ENCODE results near the gene TSPAN32. TPM values are rescaled to one million over a fixed set of nuclear protein-coding genes. Genes with fewer than 3 reads are reported as not detected.

TSPAN32 gene
- total RNA-seq, 2 experiments from 2014 or later: 0.69 to 2.0 TPM

DNA sequence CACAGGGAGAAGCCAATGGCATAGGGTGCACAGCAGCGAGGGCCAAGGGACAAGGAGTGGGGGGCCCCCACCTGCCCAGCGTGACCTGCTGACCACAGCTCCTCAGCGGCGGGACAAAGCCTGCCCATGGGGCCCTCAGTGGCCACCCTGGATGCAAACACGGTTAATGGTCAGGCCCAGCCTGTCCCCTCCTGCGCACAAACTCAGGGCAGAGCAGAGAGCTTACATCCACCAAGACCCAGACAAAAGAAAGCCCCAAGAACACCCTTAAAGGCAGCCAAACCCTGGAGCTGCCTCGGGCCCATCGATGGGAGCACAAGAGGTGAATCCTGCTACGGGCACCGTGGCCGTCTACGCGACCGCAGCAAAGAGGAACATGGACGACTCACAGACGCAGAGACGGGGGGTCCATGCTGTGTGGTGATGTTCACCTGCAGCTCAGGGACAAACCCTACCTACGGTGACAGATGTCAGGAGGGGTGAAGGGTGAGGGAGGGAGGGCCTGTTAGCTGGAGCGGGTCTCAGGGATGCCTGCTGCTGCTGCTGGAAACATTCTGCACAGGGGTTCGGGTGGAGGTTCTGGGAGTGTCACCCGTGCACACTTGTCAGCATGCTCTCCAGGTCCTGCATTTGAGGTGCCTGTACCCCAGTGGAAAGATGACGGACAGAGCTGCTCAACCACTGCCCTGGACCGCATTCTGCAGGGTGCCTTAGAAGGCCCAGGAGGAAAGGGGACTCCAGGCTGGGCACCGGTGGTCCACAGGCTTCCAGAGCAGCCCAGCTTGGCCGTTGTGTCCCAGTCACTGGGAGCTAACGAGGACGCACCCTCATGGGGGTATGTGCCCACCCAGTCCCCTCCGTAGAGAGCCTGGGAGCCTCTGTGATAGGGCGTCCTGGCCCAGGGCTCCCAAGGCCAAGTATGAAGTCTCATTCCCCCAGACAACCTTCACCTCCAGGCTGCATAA, 43.0 kb upstream of the TSPAN32 start:
- H3K27ac ChIP-seq (ENCODE audit: low read depth, low read length, poor library complexity, severe bottlenecking): no peak overlapping the region
- H3K36me3 ChIP-seq (ENCODE audit: insufficient read depth, low read length): no peaks in the 10 kb centered on the region
- TF ChIP-seq, protein P1, sequence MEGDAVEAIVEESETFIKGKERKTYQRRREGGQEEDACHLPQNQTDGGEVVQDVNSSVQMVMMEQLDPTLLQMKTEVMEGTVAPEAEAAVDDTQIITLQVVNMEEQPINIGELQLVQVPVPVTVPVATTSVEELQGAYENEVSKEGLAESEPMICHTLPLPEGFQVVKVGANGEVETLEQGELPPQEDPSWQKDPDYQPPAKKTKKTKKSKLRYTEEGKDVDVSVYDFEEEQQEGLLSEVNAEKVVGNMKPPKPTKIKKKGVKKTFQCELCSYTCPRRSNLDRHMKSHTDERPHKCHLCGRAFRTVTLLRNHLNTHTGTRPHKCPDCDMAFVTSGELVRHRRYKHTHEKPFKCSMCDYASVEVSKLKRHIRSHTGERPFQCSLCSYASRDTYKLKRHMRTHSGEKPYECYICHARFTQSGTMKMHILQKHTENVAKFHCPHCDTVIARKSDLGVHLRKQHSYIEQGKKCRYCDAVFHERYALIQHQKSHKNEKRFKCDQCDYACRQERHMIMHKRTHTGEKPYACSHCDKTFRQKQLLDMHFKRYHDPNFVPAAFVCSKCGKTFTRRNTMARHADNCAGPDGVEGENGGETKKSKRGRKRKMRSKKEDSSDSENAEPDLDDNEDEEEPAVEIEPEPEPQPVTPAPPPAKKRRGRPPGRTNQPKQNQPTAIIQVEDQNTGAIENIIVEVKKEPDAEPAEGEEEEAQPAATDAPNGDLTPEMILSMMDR (conservative IDR thresholded peaks at IDR 0.05; ENCODE audit: low read length): no peak
- TF ChIP-seq EZH2phosphoT487 (IDR thresholded peaks at IDR 0.05; ENCODE audit: borderline replicate concordance, low read depth, low read length): no peak
- intact Hi-C loops (cut with micrococcal nuclease; ENCODE audit: unreplicated experiment): no loop called here
- no peaks in the 10 kb centered on the region for H3K9me3 ChIP-seq (ENCODE audit: low read length)
- no peaks in the 10 kb centered on the region for H3K9me2 ChIP-seq (ENCODE audit: insufficient read depth, low read length)
- DNase-seq (ENCODE audit: low spot score): no peak
- H3K4me1 ChIP-seq (ENCODE audit: insufficient read depth, low read length, poor library complexity, severe bottlenecking): no peaks in the 10 kb centered on the region
- H2AFZ ChIP-seq (ENCODE audit: low read length): no peak overlapping the region
- CTCF ChIA-PET (ENCODE audit: unreplicated experiment): no interaction called here
- no peak overlapping the region for H3K4me2 ChIP-seq (ENCODE audit: low read length)
- POLR2A ChIA-PET: no interaction called here
- no peaks in the 10 kb centered on the region for H4K20me1 ChIP-seq (ENCODE audit: insufficient read depth, low read length)
- no peaks in the 10 kb centered on the region for H3K79me2 ChIP-seq (ENCODE audit: insufficient read depth, low read depth, low read length)
- BruUV-seq (replicated peaks): no TSS peak
- H3K4me3 ChIP-seq (ENCODE audit: low read depth, low read length, poor library complexity, severe bottlenecking): no peak overlapping the region

DNA sequence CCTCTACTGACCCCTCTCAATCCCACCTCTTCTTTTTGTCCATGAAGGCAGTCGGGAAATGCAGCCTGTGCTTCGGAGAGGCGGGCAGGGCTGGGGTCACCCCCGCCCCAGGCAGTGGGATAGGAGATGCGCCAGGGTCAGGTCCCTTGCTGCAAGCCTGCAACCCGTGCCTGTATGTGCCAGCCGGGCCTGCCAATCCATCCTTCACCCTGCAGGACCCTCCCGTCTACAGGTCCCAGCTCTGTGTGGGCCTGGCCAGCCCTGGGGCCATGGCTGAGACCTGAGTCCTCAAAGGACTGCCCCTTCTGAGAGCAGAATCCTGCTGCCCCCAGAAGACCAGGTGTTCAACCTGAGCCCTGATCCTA, 42.4 kb upstream of the TSPAN32 start:
- no peaks in the 10 kb centered on the region for H3K36me3 ChIP-seq (ENCODE audit: insufficient read depth, low read length)
- no peaks in the 10 kb centered on the region for H4K20me1 ChIP-seq (ENCODE audit: insufficient read depth, low read length)
- no peaks in the 10 kb centered on the region for H3K9me3 ChIP-seq (ENCODE audit: low read length)
- ChIA-PET POLR2A (no interaction called here), CTCF (ENCODE audit: unreplicated experiment) (no interaction called here)
- DNase-seq (ENCODE audit: low spot score): no peak
- no peaks in the 10 kb centered on the region for H3K9me2 ChIP-seq (ENCODE audit: insufficient read depth, low read length)
- no peak overlapping the region for H3K4me3 ChIP-seq (ENCODE audit: low read depth, low read length, poor library complexity, severe bottlenecking)
- intact Hi-C loops (cut with micrococcal nuclease; ENCODE audit: unreplicated experiment): no loop called here
- H3K4me2 ChIP-seq (ENCODE audit: low read length): no peak overlapping the region
- BruUV-seq (replicated peaks): no TSS peak
- no peak overlapping the region for H3K27ac ChIP-seq (ENCODE audit: low read depth, low read length, poor library complexity, severe bottlenecking)
- H3K79me2 ChIP-seq (ENCODE audit: insufficient read depth, low read depth, low read length): no peaks in the 10 kb centered on the region
- H3K4me1 ChIP-seq (ENCODE audit: insufficient read depth, low read length, poor library complexity, severe bottlenecking): no peaks in the 10 kb centered on the region
- no peak overlapping the region for H2AFZ ChIP-seq (ENCODE audit: low read length)
- TF ChIP-seq, protein P1 (conservative IDR thresholded peaks at IDR 0.05; ENCODE audit: low read length): no peak
- TF ChIP-seq EZH2phosphoT487 (IDR thresholded peaks at IDR 0.05; ENCODE audit: borderline replicate concordance, low read depth, low read length): no peak

DNA sequence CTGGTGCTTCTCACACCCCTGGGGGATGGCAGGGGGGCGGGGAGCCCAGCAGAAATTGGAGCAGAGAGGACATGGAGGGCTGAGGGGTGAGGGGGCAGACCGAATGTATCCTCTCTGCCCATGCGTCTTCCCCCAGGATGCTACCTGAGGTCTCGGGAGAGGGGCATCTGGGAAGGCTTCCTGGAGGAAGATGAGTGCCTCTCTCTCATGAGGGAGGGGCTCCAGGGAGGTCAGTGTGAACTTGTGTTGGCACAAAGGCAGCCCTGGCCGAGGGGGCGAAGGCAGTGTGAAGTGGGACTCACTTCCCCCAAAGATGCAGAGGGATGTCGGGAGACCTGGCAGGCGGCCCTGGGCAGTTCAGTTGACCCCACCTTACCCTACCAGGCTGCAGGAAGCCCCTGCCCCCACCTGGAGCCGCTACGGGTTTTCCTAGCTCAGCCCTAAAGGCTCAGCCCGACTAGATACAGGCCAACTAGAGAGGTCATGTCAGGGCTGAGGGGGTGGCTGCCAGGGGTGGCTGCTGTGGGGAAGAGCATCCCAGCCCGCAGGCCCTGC, 41.8 kb upstream of the TSPAN32 start:
- no TSS peak for BruUV-seq (replicated peaks)
- ChIA-PET CTCF (ENCODE audit: unreplicated experiment) (no interaction called here), POLR2A (no interaction called here)
- no peaks in the 10 kb centered on the region for H3K9me3 ChIP-seq (ENCODE audit: low read length)
- H2AFZ ChIP-seq (ENCODE audit: low read length): no peak overlapping the region
- no peak overlapping the region for H3K4me2 ChIP-seq (ENCODE audit: low read length)
- no peak overlapping the region for H3K4me3 ChIP-seq (ENCODE audit: low read depth, low read length, poor library complexity, severe bottlenecking)
- TF ChIP-seq EZH2phosphoT487 (IDR thresholded peaks at IDR 0.05; ENCODE audit: borderline replicate concordance, low read depth, low read length): no peak
- TF ChIP-seq, protein P1 (conservative IDR thresholded peaks at IDR 0.05; ENCODE audit: low read length): no peak
- no peaks in the 10 kb centered on the region for H3K36me3 ChIP-seq (ENCODE audit: insufficient read depth, low read length)
- H3K9me2 ChIP-seq (ENCODE audit: insufficient read depth, low read length): no peaks in the 10 kb centered on the region
- intact Hi-C loops (cut with micrococcal nuclease; ENCODE audit: unreplicated experiment): no loop called here
- no peaks in the 10 kb centered on the region for H4K20me1 ChIP-seq (ENCODE audit: insufficient read depth, low read length)
- no peak for DNase-seq (ENCODE audit: low spot score)
- H3K27ac ChIP-seq (ENCODE audit: low read depth, low read length, poor library complexity, severe bottlenecking): no peak overlapping the region
- no peaks in the 10 kb centered on the region for H3K79me2 ChIP-seq (ENCODE audit: insufficient read depth, low read depth, low read length)
- no peaks in the 10 kb centered on the region for H3K4me1 ChIP-seq (ENCODE audit: insufficient read depth, low read length, poor library complexity, severe bottlenecking)
